ENCODE results near the gene ATN1. TPM values are rescaled to one million over a fixed set of nuclear protein-coding genes. Genes with fewer than 3 reads are reported as not detected.

ATN1 gene, protein sequence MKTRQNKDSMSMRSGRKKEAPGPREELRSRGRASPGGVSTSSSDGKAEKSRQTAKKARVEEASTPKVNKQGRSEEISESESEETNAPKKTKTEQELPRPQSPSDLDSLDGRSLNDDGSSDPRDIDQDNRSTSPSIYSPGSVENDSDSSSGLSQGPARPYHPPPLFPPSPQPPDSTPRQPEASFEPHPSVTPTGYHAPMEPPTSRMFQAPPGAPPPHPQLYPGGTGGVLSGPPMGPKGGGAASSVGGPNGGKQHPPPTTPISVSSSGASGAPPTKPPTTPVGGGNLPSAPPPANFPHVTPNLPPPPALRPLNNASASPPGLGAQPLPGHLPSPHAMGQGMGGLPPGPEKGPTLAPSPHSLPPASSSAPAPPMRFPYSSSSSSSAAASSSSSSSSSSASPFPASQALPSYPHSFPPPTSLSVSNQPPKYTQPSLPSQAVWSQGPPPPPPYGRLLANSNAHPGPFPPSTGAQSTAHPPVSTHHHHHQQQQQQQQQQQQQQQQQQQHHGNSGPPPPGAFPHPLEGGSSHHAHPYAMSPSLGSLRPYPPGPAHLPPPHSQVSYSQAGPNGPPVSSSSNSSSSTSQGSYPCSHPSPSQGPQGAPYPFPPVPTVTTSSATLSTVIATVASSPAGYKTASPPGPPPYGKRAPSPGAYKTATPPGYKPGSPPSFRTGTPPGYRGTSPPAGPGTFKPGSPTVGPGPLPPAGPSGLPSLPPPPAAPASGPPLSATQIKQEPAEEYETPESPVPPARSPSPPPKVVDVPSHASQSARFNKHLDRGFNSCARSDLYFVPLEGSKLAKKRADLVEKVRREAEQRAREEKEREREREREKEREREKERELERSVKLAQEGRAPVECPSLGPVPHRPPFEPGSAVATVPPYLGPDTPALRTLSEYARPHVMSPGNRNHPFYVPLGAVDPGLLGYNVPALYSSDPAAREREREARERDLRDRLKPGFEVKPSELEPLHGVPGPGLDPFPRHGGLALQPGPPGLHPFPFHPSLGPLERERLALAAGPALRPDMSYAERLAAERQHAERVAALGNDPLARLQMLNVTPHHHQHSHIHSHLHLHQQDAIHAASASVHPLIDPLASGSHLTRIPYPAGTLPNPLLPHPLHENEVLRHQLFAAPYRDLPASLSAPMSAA (N-terminal part only)
- total RNA-seq (2012; rRNA removed) (2.5 and 3.4 TPM in 2 replicates), polyA plus RNA-seq (2012; rRNA removed) (58.7 and 59.8 TPM in 2 replicates), Bru-seq, nascent RNA (percentile 90 among the genes with signal in this experiment), BruChase-seq, experiment 1, labeled RNA remaining after a 6-hour chase (percentile 98 among the genes with signal in this experiment), BruChase-seq, experiment 2, labeled RNA remaining after a 2-hour chase (percentile 95 among the genes with signal in this experiment)
- polyA plus RNA-seq (2012; cell fraction: cytosol; rRNA removed): 40.9 and 41.7 TPM in 2 replicates
- polyA plus RNA-seq (2012; cell fraction: nucleus; rRNA removed; ENCODE audit: low replicate concordance): 106 and 200 TPM in 2 replicates
- long read RNA-seq, partial matches to known transcripts: 33 of 48 reads
- long read RNA-seq, other reads (novel, unspliced or antisense): 15 of 48 reads

DNA sequence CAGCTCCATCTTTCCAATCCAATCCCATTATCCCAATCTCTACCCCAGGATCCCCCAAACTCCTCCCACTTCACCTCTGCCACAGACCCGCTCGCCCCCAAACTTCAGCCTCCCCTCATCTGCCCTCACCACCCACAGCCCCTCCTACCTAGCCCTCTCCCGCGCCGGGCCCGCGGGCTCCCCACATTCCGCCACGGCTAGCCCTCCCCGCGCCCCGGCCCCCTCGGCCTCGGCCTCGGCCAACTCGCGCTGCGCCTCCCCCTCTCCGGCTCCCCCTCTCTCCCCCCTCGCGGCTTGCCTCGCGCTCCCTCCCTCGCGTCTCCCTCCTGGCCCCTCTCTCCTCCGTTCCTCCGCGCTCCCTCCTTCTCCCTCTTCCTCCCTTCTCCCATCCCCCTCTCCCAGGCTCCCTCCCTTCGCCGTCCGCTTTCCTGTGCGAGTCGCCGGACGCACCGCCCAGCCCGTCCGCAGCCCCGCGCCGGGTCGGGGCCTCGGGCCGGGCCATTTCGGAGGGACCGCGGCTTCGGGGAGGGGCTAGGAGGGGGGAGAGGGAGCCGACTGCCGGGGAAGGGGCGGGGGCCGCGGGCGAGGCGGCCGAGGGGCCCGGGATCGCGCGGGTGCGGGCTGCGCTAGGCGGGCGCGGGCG, at the start of gene ATN1:
TSS of gene ATN1 (plus strand) at position 581 of the 643 bp plus-strand sequence. CDS start 6,043 bp downstream, outside the sequence.
- peak within 1 kb of the TSS; percentile 95 for H4K91ac ChIP-seq (ENCODE audit: insufficient read depth, low read depth, low read length)
- in situ Hi-C loops (cut with MboI; ENCODE audit: low sequenced_read_pairs) (no loop called here), dilution Hi-C loops (cut with HindIII; ENCODE audit: low sequenced_read_pairs, unreplicated experiment) (no loop called here), intact Hi-C loops (cut with micrococcal nuclease) (no loop called here)
- no TSS peak for BruUV-seq (replicated peaks)
- H2BK15ac ChIP-seq (ENCODE audit: low read depth, low read length): peak within 1 kb of the TSS; percentile 85; the same call in 1 of the 3 replicates
- H3K23ac ChIP-seq (ENCODE audit: low read depth, low read length): peak within 1 kb of the TSS; percentile 97
- DNase-seq (peak; percentile 78), ATAC-seq (ENCODE audit: low read depth) (peak; percentile 62)
- H3K9ac ChIP-seq (ENCODE audit: low read depth, low read length): peak within 1 kb of the TSS; percentile 96
- no peaks in the 10 kb centered on the region for H3K9me3 ChIP-seq (ENCODE audit: control insufficient read depth, insufficient read depth, low read length)
- H3K79me1 ChIP-seq (ENCODE audit: low read depth in 1 of 2, low read length in 2 of 2): peaks cover 11 to 44% of the 10 kb centered on the region in 2 experiments; a peak in 3 of 4 replicates
- CTCF ChIA-PET: interaction anchor here (0.6 kb wide), 1 partner anchor 456 kb away, joined by 3 read pairs; no protein-coding TSS in a partner anchor
- peaks cover 12% of the 10 kb centered on the region for H3K36me3 ChIP-seq (ENCODE audit: control insufficient read depth, insufficient read depth, low read length)
- H4K5ac ChIP-seq (ENCODE audit: low read depth, low read length): peak within 1 kb of the TSS; percentile 74
- H3K27me3 ChIP-seq (ENCODE audit: control insufficient read depth, insufficient read depth, low read length): no peaks in the 10 kb centered on the region
- H2AK9ac ChIP-seq (replicated peaks; ENCODE audit: low read depth, low read length, poor library complexity): peak within 1 kb of the TSS; percentile 99
- POLR2A ChIA-PET (ENCODE audit: unreplicated experiment): no interaction called here
- peaks cover 25% of the 10 kb centered on the region for H3K4me1 ChIP-seq (ENCODE audit: control insufficient read depth, insufficient read depth, low read length)
- H3K4ac ChIP-seq (ENCODE audit: low read depth, low read length): peak within 1 kb of the TSS; percentile 98
- H2BK20ac ChIP-seq (ENCODE audit: low read depth, low read length): 0 out of 2 replicates have a peak within 1 kb of the TSS, but pooled peaks have one; percentile 34
- peak within 1 kb of the TSS; percentile 89 for H2BK5ac ChIP-seq (ENCODE audit: low read depth, low read length, poor library complexity, severe bottlenecking)
- peak within 1 kb of the TSS; percentile 88 for H2AFZ ChIP-seq (replicated peaks; ENCODE audit: low read length, poor library complexity)
- H3K14ac ChIP-seq (replicated peaks; ENCODE audit: low read depth, low read length): peak within 1 kb of the TSS; percentile 96
- H2AK5ac ChIP-seq (ENCODE audit: low read depth, low read length): peak within 1 kb of the TSS; percentile 97
- H4K8ac ChIP-seq (ENCODE audit: low read depth in 2 of 2, low read length in 2 of 2): peak within 1 kb of the TSS; percentile 61 to 94
- H3K27ac ChIP-seq (ENCODE audit: insufficient read depth, low read length): peak within 1 kb of the TSS; percentile 95
- peak within 1 kb of the TSS; percentile 66 for H3K18ac ChIP-seq (ENCODE audit: low read depth, low read length)
- H4K20me1 ChIP-seq (ENCODE audit: insufficient read depth, low read length): peaks cover 36% of the 10 kb centered on the region
- 4% methylated on average over 8 of the region's 66 CpGs; no CpG with 5 or more reads in 1 of the 2 experiments for WGBS, 2 experiments (ENCODE audit: extremely low coverage in 2 of 2, insufficient read length in 1 of 2)
- peaks cover 7% of the 10 kb centered on the region for H3K9me1 ChIP-seq (ENCODE audit: insufficient read depth, low read length)
- peak within 1 kb of the TSS; percentile 96 for H3K56ac ChIP-seq (ENCODE audit: extremely low read depth, insufficient read depth, low read length)
- H2BK120ac ChIP-seq (ENCODE audit: low read depth, low read length): peak within 1 kb of the TSS; percentile 71
- peak within 1 kb of the TSS; percentile 93 for H3K4me3 ChIP-seq (ENCODE audit: insufficient read depth, low read depth, low read length)
- peak within 1 kb of the TSS; percentile 98 for H3K4me2 ChIP-seq (ENCODE audit: low read depth, low read length)
- TF ChIP-seq CHD1 (IDR thresholded peaks at IDR 0.05; ENCODE audit: low read depth, low read length) (no peak), POLR2A (IDR thresholded peaks at IDR 0.05; ENCODE audit: low read depth, low read length) (0 out of 2 replicates have a peak, but pooled peaks have one; percentile 31), BHLHE40 (IDR thresholded peaks at IDR 0.05; ENCODE audit: low read depth, low read length) (no peak), MAFK (IDR thresholded peaks at IDR 0.05; ENCODE audit: low read depth, low read length) (no peak), MXI1 (IDR thresholded peaks at IDR 0.05; ENCODE audit: borderline replicate concordance, low read depth, low read length) (peak; percentile 30; the same call in 1 of the 2 replicates), SMC3 (IDR thresholded peaks at IDR 0.05; ENCODE audit: low read depth, low read length) (no peak), MAZ (IDR thresholded peaks at IDR 0.05; ENCODE audit: borderline replicate concordance, low read depth, low read length) (peak; percentile 96)
- TF ChIP-seq, protein P1, sequence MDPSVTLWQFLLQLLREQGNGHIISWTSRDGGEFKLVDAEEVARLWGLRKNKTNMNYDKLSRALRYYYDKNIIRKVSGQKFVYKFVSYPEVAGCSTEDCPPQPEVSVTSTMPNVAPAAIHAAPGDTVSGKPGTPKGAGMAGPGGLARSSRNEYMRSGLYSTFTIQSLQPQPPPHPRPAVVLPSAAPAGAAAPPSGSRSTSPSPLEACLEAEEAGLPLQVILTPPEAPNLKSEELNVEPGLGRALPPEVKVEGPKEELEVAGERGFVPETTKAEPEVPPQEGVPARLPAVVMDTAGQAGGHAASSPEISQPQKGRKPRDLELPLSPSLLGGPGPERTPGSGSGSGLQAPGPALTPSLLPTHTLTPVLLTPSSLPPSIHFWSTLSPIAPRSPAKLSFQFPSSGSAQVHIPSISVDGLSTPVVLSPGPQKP (IDR thresholded peaks at IDR 0.05; ENCODE audit: borderline replicate concordance, low read depth, low read length): no peak
- TF ChIP-seq, protein P2, sequence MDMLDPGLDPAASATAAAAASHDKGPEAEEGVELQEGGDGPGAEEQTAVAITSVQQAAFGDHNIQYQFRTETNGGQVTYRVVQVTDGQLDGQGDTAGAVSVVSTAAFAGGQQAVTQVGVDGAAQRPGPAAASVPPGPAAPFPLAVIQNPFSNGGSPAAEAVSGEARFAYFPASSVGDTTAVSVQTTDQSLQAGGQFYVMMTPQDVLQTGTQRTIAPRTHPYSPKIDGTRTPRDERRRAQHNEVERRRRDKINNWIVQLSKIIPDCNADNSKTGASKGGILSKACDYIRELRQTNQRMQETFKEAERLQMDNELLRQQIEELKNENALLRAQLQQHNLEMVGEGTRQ (IDR thresholded peaks at IDR 0.05; ENCODE audit: low read depth, low read length): no peak

Measured in IMR-90 (cell line).